ENCODE results near the gene ABCB1. TPM values are rescaled to one million over a fixed set of nuclear protein-coding genes. Genes with fewer than 3 reads are reported as not detected.

Gene ABCB1
- total and polyA plus RNA-seq, 9 of the 15 experiments (the other 6 are each of a cell fraction or from before 2014, with no cell fraction given): 0.03 to 0.86 (median 0.52) TPM

DNA sequence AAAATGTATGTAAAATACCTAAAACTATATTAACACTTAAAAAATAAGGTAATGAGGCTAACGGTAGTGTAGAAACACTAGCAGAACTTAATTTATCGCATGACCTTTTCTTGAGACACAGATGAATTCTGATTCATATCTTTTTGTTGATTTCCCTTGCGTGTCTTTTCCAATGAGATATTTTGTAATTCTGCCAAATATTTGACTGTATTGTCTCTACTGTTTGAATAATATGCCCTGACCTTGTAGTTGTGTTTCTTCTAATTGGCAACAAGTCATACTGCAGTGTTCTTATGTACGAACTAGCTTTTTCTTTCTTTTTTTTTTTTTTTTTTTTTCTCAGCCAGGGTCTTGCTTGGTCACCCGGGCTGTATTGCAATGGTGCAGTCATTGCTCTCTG is 9.2 kb upstream of the ABCB1 start:
- no peak overlapping the region for H3K4me2 ChIP-seq (ENCODE audit: insufficient read depth, low read length)
- no peak overlapping the region for H3K4me3 ChIP-seq
- no peaks in the 10 kb centered on the region for H4K20me1 ChIP-seq (replicated peaks; ENCODE audit: control insufficient read depth, insufficient read depth, low read length)
- FAIRE-seq (no peak), DNase-seq (ENCODE audit: extremely low read depth in 1 of 4, low spot score in 3 of 4) (no peak), ATAC-seq (no peak)
- CTCF ChIA-PET (ENCODE audit: low intra/inter-chr PET ratio): no interaction called here
- H3K9me1 ChIP-seq (ENCODE audit: control insufficient read depth, insufficient read depth, low read length): no peaks in the 10 kb centered on the region
- POLR2A ChIA-PET: no interaction called here
- no peak overlapping the region for H3K9ac ChIP-seq (ENCODE audit: insufficient read depth in 1 of 2, low read depth in 2 of 2, low read length in 2 of 2)
- H3K27me3 ChIP-seq (ENCODE audit: control insufficient read depth in 2 of 2, insufficient read depth in 2 of 2, low read length in 2 of 2): no peaks in the 10 kb centered on the region
- H2AFZ ChIP-seq (ENCODE audit: low read depth, low read length): no peak overlapping the region
- H3K9me3 ChIP-seq (replicated peaks; ENCODE audit: control insufficient read depth, insufficient read depth, low read depth, low read length): no peaks in the 10 kb centered on the region
- H3K36me3 ChIP-seq (ENCODE audit: control insufficient read depth, insufficient read depth, low read length): no peaks in the 10 kb centered on the region
- H3K27ac ChIP-seq (ENCODE audit: extremely low read depth, low read depth, low read length): no peak overlapping the region
- 1% methylated on average over 5 of the region's 5 CpGs for WGBS (ENCODE audit: insufficient coverage, low coverage, missing lambda C conversion rate)
- no peaks in the 10 kb centered on the region for H3K4me1 ChIP-seq (replicated peaks in 1 of 2; ENCODE audit: control insufficient read depth in 2 of 2, insufficient read depth in 2 of 2, low read length in 2 of 2)
- BruUV-seq (replicated peaks): no TSS peak
- no peaks in the 10 kb centered on the region for H3K79me2 ChIP-seq (ENCODE audit: control insufficient read depth, insufficient read depth, low read length)
- in situ Hi-C loops (cut with MboI) (no loop called here), intact Hi-C loops (cut with micrococcal nuclease) (no loop called here)
- TF ChIP-seq MAFK (IDR thresholded peaks at IDR 0.05; ENCODE audit: low read length) (no peak), RBM14 (IDR thresholded peaks at IDR 0.05; ENCODE audit: borderline replicate concordance, insufficient read depth, low read depth, low read length) (no peak), CCNT2 (IDR thresholded peaks at IDR 0.05; ENCODE audit: borderline replicate concordance, extremely low read depth, insufficient read length, low read depth, low read length) (no peak), HCFC1 (IDR thresholded peaks at IDR 0.05; ENCODE audit: low read depth, low read length) (no peak), SREBF2 (CRISPR knock-in tag; IDR thresholded peaks at IDR 0.05) (no peak), ZBTB1 (CRISPR knock-in tag; IDR thresholded peaks at IDR 0.05; ENCODE audit: borderline replicate concordance, low read depth) (no peak), EHMT2 (IDR thresholded peaks at IDR 0.05) (no peak)
- TF ChIP-seq, protein P1, sequence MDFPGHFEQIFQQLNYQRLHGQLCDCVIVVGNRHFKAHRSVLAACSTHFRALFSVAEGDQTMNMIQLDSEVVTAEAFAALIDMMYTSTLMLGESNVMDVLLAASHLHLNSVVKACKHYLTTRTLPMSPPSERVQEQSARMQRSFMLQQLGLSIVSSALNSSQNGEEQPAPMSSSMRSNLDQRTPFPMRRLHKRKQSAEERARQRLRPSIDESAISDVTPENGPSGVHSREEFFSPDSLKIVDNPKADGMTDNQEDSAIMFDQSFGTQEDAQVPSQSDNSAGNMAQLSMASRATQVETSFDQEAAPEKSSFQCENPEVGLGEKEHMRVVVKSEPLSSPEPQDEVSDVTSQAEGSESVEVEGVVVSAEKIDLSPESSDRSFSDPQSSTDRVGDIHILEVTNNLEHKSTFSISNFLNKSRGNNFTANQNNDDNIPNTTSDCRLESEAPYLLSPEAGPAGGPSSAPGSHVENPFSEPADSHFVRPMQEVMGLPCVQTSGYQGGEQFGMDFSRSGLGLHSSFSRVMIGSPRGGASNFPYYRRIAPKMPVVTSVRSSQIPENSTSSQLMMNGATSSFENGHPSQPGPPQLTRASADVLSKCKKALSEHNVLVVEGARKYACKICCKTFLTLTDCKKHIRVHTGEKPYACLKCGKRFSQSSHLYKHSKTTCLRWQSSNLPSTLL (IDR thresholded peaks at IDR 0.05): no peak
- TF ChIP-seq, protein P2, sequence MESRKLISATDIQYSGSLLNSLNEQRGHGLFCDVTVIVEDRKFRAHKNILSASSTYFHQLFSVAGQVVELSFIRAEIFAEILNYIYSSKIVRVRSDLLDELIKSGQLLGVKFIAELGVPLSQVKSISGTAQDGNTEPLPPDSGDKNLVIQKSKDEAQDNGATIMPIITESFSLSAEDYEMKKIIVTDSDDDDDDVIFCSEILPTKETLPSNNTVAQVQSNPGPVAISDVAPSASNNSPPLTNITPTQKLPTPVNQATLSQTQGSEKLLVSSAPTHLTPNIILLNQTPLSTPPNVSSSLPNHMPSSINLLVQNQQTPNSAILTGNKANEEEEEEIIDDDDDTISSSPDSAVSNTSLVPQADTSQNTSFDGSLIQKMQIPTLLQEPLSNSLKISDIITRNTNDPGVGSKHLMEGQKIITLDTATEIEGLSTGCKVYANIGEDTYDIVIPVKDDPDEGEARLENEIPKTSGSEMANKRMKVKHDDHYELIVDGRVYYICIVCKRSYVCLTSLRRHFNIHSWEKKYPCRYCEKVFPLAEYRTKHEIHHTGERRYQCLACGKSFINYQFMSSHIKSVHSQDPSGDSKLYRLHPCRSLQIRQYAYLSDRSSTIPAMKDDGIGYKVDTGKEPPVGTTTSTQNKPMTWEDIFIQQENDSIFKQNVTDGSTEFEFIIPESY (CRISPR knock-in tag; IDR thresholded peaks at IDR 0.05): no peak
- TF ChIP-seq, protein P3, sequence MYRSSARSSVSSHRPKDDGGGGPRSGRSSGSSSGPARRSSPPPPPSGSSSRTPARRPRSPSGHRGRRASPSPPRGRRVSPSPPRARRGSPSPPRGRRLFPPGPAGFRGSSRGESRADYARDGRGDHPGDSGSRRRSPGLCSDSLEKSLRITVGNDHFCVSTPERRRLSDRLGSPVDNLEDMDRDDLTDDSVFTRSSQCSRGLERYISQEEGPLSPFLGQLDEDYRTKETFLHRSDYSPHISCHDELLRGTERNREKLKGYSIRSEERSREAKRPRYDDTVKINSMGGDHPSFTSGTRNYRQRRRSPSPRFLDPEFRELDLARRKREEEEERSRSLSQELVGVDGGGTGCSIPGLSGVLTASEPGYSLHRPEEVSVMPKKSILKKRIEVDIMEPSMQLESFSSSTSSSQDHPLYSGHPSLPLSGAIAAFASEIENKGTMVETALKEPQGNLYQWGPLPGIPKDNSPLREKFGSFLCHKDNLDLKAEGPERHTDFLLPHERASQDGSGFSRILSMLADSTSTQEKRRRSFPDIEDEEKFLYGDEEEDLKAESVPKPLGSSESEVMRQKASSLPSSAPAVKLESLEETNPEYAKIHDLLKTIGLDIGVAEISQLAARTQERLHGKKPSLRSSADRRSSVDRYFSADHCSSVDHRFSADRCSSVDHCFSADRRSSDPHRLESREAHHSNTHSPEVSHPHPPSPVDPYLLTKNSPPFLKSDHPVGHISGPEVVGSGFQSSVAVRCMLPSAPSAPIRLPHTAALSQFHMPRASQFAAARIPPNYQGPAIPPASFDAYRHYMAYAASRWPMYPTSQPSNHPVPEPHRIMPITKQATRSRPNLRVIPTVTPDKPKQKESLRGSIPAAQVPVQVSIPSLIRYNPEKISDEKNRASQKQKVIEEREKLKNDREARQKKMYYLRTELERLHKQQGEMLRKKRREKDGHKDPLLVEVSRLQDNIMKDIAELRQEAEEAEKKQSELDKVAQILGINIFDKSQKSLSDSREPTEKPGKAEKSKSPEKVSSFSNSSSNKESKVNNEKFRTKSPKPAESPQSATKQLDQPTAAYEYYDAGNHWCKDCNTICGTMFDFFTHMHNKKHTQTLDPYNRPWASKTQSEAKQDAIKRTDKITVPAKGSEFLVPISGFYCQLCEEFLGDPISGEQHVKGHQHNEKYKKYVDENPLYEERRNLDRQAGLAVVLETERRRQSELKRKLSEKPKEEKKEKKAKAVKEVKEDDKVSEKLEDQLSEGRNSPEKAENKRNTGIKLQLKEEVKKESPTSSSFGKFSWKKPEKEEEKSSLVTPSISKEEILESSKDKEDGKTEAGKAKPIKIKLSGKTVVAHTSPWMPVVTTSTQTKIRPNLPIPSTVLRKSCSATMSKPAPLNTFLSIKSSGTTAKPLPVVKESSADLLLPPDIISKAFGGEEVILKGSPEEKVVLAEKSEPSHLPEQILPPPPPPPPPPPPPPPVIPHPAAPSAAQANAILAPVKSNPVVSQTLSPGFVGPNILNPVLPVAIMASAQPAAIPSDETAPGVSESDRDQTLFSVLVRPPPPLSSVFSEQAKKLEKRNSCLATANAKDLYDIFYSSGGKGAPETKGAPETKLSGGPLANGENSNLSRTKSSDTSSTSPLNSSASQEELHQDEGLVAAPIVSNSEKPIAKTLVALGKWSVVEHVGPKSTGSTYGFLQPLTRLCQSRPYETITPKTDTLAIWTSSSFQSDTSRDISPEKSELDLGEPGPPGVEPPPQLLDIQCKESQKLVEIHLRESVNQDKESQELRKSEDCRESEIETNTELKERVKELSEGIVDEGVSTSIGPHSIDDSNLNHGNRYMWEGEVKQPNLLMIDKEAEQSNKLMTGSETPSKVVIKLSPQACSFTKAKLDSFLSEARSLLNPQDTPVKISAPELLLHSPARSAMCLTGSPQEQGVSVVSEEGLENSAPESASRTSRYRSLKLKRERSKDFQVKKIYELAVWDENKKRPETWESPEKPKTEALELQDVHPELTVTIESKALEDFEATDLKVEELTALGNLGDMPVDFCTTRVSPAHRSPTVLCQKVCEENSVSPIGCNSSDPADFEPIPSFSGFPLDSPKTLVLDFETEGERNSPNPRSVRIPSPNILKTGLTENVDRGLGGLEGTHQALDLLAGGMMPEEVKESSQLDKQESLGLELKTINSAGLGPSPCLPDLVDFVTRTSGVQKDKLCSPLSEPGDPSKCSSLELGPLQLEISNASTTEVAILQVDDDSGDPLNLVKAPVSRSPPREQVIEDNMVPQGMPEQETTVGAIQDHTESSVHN (IDR thresholded peaks at IDR 0.05; ENCODE audit: borderline replicate concordance in 1 of 2, low read depth in 1 of 2): no peak

Data from K562 (cell line).